Smooth muscle cell (in vitro differentiated cells): ENCODE data around the gene CBX2. TPM values are rescaled to one million over a fixed set of nuclear protein-coding genes. Genes with fewer than 3 reads are reported as not detected.

Source experiments
- DNase-seq: peaks from one replicate; lab custom pipeline; 2025; ENCODE audit not compliant: unreplicated experiment; lab: John Stamatoyannopoulos, UW
- H2AFZ ChIP-seq: fragments of 200-600 bp; sonication (generic); 2 replicates; pipeline ENCODE4 v1.6.0; 2016; ENCODE audit warnings: antibody characterized with exemption, low read depth, mild to moderate bottlenecking
- H3F3A ChIP-seq: fragments of 200-600 bp; sonication (generic); 2 replicates; pipeline ENCODE4 v1.6.0; 2017; ENCODE audit warnings: antibody characterized with exemption, low read depth
- H3K27ac ChIP-seq: fragments of 200-600 bp; sonication (generic); 2 replicates; pipeline ENCODE4 v1.5.1; 2016; ENCODE audit warnings: low read depth, mild to moderate bottlenecking
- H3K27me3 ChIP-seq: fragments of 200-600 bp; sonication (generic); 2 replicates; pipeline ENCODE4 v1.6.1; 2016; ENCODE audit warnings: low read depth, mild to moderate bottlenecking
- H3K36me3 ChIP-seq: fragments of 200-600 bp; sonication (generic); 2 replicates; pipeline ENCODE4 v1.5.1; 2016; ENCODE audit warnings: low read depth
- H3K4me1 ChIP-seq: fragments of 200-600 bp; sonication (generic); 2 replicates; pipeline ENCODE4 v1.5.1; 2016; ENCODE audit warnings: low read depth
- H3K4me2 ChIP-seq: fragments of 200-600 bp; sonication (generic); 2 replicates; pipeline ENCODE4 v1.6.0; 2016; ENCODE audit warnings: mild to moderate bottlenecking
- H3K4me3 ChIP-seq: fragments of 200-600 bp; sonication (generic); 2 replicates; pipeline ENCODE4 v1.5.1; 2016; ENCODE audit warnings: mild to moderate bottlenecking
- H3K79me2 ChIP-seq: fragments of 200-600 bp; sonication (generic); 2 replicates; pipeline ENCODE4 v1.6.0; 2016; ENCODE audit warnings: low read depth, mild to moderate bottlenecking
- H3K9ac ChIP-seq: fragments of 200-600 bp; sonication (generic); 2 replicates; pipeline ENCODE4 v1.6.0; 2016; ENCODE audit warnings: low read depth
- H3K9me3 ChIP-seq: fragments of 200-600 bp; sonication (generic); replicated peaks from 2 replicates; pipeline ENCODE4 v1.5.1; 2016; ENCODE audit warnings: low read depth
- H4K20me1 ChIP-seq: fragments of 200-600 bp; sonication (generic); 2 replicates; pipeline ENCODE4 v1.6.0; 2016; ENCODE audit warnings: low read depth
- WGBS: methylation state at CpG from one replicate; pipeline ENCODE4 v1.1.7; 2016; ENCODE audit warnings: low lambda C conversion rate; 5-methylcytosine and 5-hydroxymethylcytosine counted together
- polyA plus RNA-seq: library from polyadenylated mRNA; unstranded; fragments of >200 nt; fragmentation: Nextera tagmentation; extraction: Ambion mirVana; gene quantifications from 2 replicates; pipeline ENCODE4 v1.2.1, GENCODE V29; 2016
- total RNA-seq: library from RNA; depleted of rRNA; stranded (reverse); fragments of >200 nt; gene quantifications from 2 replicates; pipeline ENCODE4 v1.2.3, GENCODE V29; 2014
- TF ChIP-seq, protein P1 (sequence below): fragments of 200-600 bp; sonication (generic); IDR thresholded peaks from 2 replicates; pipeline ENCODE4 v1.5.1; 2017; ENCODE audit warnings: borderline replicate concordance, mild to moderate bottlenecking, antibody characterized with exemption; ENCODE audit not compliant: insufficient read depth, poor library complexity, severe bottlenecking

Gene CBX2
- total and polyA plus RNA-seq, 2 experiments from 2014 or later, result 4.0 to 10.1 TPM

DNA sequence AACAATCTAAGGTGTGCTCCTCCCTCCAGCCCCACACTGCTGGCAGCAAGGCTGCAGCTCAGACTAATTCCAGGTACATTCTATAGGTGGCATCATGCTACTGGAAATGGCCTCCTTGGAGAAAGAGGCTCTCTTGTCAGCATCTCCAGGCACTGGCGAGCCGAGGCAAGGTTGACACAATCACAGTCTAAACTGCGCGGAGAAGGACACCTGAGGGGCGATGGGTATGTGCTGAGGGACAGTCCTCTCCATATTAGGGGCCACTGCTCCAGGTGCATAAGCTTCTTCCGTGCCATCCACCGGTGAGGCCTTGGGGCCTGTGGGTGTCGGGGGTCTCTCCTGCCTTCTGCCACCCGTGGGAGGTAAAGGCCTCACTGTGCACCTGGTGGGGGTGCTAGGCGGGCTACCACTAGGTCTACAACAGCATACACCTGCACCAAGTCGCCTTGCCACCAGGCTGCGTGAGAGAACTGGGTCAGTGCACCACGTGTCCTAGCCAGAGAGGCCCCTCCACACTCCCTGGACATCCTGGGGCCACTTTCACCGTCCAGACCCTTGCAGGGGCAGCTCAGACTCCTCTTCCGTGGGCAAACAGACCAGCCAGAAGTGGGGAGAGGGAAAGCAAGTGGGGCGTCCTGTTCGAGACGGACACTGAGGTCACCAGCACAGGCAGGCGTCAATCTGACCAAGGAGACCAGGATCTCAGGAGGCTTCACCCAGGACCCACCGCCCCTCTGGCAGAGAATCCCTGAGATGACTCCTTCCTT, 31.0 kb downstream of the CBX2 start:
- Histone ChIP-seq H3K9ac (no peak overlapping the region), H3K4me1 (peaks cover 31% of the 10 kb centered on the region), H3K27ac (no peak overlapping the region), H3K36me3 (no peaks in the 10 kb centered on the region), H4K20me1 (no peaks in the 10 kb centered on the region), H3F3A (peaks cover 13% of the 10 kb centered on the region), H3K79me2 (no peaks in the 10 kb centered on the region), H2AFZ (no peak overlapping the region), H3K9me3 (no peaks in the 10 kb centered on the region), H3K4me3 (no peak overlapping the region), H3K4me2 (no peak overlapping the region), H3K27me3 (peaks cover 90% of the 10 kb centered on the region)
- TF ChIP-seq, protein P1, sequence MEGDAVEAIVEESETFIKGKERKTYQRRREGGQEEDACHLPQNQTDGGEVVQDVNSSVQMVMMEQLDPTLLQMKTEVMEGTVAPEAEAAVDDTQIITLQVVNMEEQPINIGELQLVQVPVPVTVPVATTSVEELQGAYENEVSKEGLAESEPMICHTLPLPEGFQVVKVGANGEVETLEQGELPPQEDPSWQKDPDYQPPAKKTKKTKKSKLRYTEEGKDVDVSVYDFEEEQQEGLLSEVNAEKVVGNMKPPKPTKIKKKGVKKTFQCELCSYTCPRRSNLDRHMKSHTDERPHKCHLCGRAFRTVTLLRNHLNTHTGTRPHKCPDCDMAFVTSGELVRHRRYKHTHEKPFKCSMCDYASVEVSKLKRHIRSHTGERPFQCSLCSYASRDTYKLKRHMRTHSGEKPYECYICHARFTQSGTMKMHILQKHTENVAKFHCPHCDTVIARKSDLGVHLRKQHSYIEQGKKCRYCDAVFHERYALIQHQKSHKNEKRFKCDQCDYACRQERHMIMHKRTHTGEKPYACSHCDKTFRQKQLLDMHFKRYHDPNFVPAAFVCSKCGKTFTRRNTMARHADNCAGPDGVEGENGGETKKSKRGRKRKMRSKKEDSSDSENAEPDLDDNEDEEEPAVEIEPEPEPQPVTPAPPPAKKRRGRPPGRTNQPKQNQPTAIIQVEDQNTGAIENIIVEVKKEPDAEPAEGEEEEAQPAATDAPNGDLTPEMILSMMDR, result peak; percentile 24
- DNase-seq, result no peak
- 27% methylated on average over 20 of the region's 20 CpGs for WGBS

DNA sequence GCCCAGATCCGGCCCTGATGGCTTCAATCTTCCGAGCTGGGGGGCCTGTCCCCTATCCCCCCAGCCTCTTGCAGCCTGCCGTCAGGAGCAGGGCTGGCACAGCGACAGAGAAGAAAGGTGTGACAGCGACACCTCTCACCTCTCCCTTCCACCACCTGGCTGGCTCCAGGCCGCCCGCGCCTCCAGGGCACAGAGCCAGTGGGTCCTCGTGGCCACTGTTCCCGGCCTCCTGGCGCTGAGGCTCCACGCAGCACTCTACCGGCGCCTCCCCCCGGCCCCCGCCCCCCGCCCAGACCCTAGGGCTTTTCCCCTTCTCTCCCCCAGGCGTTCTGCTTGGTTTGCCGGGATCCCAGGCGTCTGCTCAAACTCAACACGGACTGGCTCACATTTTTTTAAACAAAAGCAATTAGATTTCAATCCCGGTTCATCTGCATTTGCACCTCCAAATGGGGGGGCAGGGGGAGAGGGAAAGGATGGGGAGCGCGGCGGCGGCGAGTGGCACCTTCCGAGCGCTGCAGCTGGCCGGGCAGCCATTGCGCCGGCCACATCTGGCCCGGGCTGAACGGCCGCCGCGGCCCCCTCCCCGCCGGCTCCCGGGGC, 31.7 kb downstream of the CBX2 start:
- Histone ChIP-seq H3K4me3 (peak overlapping the region; percentile 43), H3K27me3 (peaks cover 90% of the 10 kb centered on the region), H3F3A (peaks cover 8% of the 10 kb centered on the region), H3K4me1 (peaks cover 29% of the 10 kb centered on the region), H3K9ac (no peak overlapping the region), H3K79me2 (no peaks in the 10 kb centered on the region), H3K4me2 (peak overlapping the region; percentile 80), H3K36me3 (no peaks in the 10 kb centered on the region), H3K9me3 (no peaks in the 10 kb centered on the region), H4K20me1 (no peaks in the 10 kb centered on the region), H3K27ac (no peak overlapping the region), H2AFZ (no peak overlapping the region)
- TF ChIP-seq, protein P1, result no peak
- 2% methylated on average over 26 of the region's 40 CpGs for WGBS
- no peak for DNase-seq

DNA sequence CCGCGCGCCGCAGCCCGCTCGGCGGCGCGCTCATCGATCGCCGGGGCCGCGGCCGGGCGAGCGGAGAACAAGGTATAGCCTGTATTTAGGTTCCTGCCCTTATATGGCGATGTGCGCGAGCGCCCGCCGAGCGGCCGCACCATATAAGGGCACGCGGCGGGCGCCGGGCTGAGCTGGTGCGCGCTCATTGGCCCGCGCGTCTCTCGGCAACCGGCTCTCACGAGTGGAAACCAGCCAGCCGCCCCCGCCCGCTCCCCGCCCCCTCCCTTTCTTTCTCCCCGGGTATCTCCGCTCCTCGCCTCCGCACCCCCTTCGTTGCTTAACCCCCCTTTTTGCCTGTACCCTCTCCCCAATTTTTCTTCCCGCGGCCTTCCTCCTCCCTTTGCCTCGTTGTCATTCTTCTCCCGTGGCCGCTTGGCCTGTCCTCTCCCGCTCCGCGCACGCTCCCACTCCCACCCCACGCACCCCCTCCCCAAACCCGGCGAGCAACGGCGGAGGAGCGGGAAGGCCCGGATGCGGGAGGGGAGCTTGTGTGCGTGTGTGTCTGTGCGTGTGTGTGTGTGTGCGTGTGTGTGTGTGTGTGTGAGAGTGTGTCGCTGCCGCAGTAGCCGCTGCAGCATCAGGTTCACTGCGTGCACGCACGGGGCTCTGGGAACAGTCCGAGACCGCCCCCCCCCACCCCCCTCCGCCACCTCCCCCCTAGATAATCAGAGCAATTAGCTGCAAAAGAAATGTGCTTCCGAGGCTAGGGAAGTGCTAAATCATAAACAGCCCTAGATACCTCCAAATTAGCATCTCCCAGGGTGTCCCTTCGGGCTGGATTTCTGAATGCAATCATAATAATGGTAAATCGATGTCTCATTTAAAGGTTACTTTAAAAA, 32.4 kb downstream of the CBX2 start:
- Histone ChIP-seq H3K27ac (no peak overlapping the region), H3K9ac (no peak overlapping the region)
- TF ChIP-seq, protein P1, result no peak

More for the DNA sequence above, 32.4 kb downstream of the CBX2 start:
- peaks cover 37% of the 10 kb centered on the region for H3K4me1 ChIP-seq
- DNase-seq, result peak; percentile 23
- H2AFZ ChIP-seq, result no peak overlapping the region
- no peaks in the 10 kb centered on the region for H3K79me2 ChIP-seq
- H3K4me3 ChIP-seq, result peak overlapping the region; percentile 43
- no peaks in the 10 kb centered on the region for H4K20me1 ChIP-seq
- H3K27me3 ChIP-seq, result peaks cover 90% of the 10 kb centered on the region
- peaks cover 8% of the 10 kb centered on the region for H3F3A ChIP-seq
- 2% methylated on average over 30 of the region's 79 CpGs for WGBS
- H3K36me3 ChIP-seq, result no peaks in the 10 kb centered on the region
- no peaks in the 10 kb centered on the region for H3K9me3 ChIP-seq
- H3K4me2 ChIP-seq, result peak overlapping the region; percentile 89
